ENCODE results near the gene NOS2.
"Not testable (repeated sequence)": the region's sequence is repeated elsewhere in the genome, so short reads cannot be mapped to it uniquely, and the experiment has no call there.

- TF ChIP-seq CTCF, POLR2A (IDR thresholded peaks at IDR 0.05): not testable (repeated sequence)
Observed at GRCh38 chr17:27840406-27840678, 40.0 kb upstream of the NOS2 start.

All from uterus (tissue), 2 donors.